Measurements from ENCODE around the gene GGA2. TPM values are rescaled to one million over a fixed set of nuclear protein-coding genes. Genes with fewer than 3 reads are reported as not detected.

The GGA2 gene
- total RNA-seq, 1 donor from 2014 or later = 40.4 TPM

DNA sequence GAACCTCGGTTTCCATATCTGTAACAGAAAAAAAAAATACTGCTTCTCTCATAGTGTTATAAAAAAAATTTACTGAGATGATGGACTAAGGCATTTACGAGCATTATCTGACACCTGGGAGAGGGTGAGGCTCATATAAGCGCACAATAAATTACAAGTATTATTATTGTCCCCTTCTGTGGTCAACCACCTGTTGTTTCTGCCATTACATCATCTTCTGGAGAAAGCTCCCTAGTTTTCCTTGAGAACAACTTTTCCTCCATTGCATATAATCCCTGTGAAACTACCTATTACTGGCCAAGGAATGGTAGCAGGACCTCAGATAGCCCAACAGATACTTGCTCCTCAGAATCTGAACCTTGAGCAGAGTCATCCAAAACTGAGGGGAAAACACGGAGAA lies 11.7 kb upstream of the GGA2 start:
- Mint-ChIP-seq H3K9me3 (ENCODE audit: low read depth) (no peaks in the 10 kb centered on the region), H3K36me3 (ENCODE audit: low read depth) (peaks cover 33% of the 10 kb centered on the region), H3K4me1 (ENCODE audit: low read depth) (peaks cover 3% of the 10 kb centered on the region), H3K27me3 (ENCODE audit: low read depth) (no peaks in the 10 kb centered on the region), H3K4me3 (ENCODE audit: unreplicated experiment) (no peak overlapping the region), H3K27ac (ENCODE audit: unreplicated experiment) (no peak overlapping the region)
- DNase-seq (ENCODE audit: low spot score) = no peak
- TF ChIP-seq, protein P1, sequence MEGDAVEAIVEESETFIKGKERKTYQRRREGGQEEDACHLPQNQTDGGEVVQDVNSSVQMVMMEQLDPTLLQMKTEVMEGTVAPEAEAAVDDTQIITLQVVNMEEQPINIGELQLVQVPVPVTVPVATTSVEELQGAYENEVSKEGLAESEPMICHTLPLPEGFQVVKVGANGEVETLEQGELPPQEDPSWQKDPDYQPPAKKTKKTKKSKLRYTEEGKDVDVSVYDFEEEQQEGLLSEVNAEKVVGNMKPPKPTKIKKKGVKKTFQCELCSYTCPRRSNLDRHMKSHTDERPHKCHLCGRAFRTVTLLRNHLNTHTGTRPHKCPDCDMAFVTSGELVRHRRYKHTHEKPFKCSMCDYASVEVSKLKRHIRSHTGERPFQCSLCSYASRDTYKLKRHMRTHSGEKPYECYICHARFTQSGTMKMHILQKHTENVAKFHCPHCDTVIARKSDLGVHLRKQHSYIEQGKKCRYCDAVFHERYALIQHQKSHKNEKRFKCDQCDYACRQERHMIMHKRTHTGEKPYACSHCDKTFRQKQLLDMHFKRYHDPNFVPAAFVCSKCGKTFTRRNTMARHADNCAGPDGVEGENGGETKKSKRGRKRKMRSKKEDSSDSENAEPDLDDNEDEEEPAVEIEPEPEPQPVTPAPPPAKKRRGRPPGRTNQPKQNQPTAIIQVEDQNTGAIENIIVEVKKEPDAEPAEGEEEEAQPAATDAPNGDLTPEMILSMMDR (IDR thresholded peaks at IDR 0.05) = no peak

DNA sequence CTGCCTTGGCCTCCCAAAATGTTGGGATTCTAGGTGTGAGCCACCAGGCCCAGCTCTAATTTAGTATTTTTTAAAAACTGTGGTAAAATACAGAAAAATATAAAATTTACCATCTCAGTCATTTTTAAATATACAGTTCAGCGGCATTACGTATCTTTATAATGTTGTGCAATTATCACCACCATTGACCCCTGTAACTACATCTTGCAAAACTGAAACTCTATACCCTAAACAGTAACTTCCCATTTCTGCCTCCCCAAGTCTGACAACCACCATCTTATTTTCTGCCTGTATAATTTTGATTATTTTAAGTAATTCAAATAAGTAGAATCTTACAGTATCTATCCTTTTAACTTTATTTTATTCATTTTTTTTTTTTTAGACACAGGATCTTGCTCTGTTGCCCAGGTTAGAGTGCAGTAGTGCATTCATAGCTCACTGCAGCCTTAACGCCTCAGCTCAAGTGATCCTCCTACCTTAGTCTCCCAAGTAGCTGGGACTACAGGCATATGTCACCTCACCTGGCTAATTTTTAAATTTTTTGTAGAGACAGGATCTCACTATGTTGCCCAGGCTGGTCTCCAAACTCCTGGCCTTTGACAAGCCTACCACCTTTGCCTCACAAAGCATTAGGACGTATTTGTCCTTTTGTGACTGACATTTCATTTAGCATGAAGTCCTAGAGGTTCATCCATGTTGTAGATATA lies 10.9 kb upstream of the GGA2 start:
- TF ChIP-seq, protein P1 (IDR thresholded peaks at IDR 0.05) = no peak
- no peak for DNase-seq (ENCODE audit: low spot score)
- Mint-ChIP-seq H3K27ac (ENCODE audit: unreplicated experiment) (no peak overlapping the region), H3K36me3 (ENCODE audit: low read depth) (peaks cover 35% of the 10 kb centered on the region), H3K27me3 (ENCODE audit: low read depth) (no peaks in the 10 kb centered on the region), H3K4me3 (ENCODE audit: unreplicated experiment) (no peak overlapping the region), H3K9me3 (ENCODE audit: low read depth) (no peaks in the 10 kb centered on the region), H3K4me1 (ENCODE audit: low read depth) (peaks cover 3% of the 10 kb centered on the region)

DNA sequence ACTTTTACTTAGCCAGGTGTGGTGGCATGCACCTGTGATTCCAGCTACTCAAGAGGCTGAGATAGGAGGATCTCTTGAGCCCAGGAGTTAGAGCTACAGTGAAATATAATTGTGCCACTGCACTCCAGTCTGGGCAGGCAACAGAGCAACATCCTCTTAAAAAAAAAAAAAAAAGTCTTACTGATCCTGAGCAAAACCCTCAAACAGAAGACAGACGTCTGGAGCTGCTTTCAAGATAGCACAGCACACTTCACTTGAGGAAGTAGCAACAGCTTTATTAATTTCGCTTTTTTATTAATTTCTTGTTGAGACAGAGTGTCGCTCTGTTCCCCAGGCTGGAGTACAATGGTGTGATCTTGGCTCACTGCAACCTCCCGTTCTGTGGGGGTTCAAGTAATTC lies 10.2 kb upstream of the GGA2 start:
- TF ChIP-seq, protein P1 (IDR thresholded peaks at IDR 0.05) = no peak
- Mint-ChIP-seq H3K4me3 (ENCODE audit: unreplicated experiment) (no peak overlapping the region), H3K4me1 (ENCODE audit: low read depth) (peaks cover 3% of the 10 kb centered on the region), H3K27me3 (ENCODE audit: low read depth) (no peaks in the 10 kb centered on the region), H3K9me3 (ENCODE audit: low read depth) (no peaks in the 10 kb centered on the region), H3K36me3 (ENCODE audit: low read depth) (peaks cover 37% of the 10 kb centered on the region), H3K27ac (ENCODE audit: unreplicated experiment) (no peak overlapping the region)
- no peak for DNase-seq (ENCODE audit: low spot score)

DNA sequence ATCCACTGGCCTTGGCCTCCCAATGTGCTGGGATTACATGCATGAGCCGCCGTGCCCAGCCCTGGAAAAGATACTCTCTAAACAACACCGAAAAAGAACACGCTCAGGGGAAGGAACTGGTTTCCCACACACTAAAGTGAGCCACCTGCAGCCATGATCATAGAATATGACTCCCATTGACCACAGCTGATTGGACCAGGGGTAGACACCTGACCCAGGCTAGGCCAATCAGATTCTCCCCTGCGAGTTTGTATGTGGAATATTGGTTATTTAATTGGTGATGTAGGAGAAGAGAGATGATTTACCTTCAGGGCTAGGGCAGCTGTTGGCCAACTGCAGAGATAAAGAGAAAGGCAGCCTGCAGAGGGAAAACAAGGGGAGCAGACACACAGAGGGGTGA lies 9.0 kb upstream of the GGA2 start:
- no peaks in the 10 kb centered on the region for H3K9me3 Mint-ChIP-seq (ENCODE audit: low read depth)
- DNase-seq (ENCODE audit: low spot score) = no peak
- no peaks in the 10 kb centered on the region for H3K27me3 Mint-ChIP-seq (ENCODE audit: low read depth)
- H3K27ac Mint-ChIP-seq (ENCODE audit: unreplicated experiment) = no peak overlapping the region
- no peak overlapping the region for H3K4me3 Mint-ChIP-seq (ENCODE audit: unreplicated experiment)
- TF ChIP-seq, protein P1 (IDR thresholded peaks at IDR 0.05) = no peak
- H3K4me1 Mint-ChIP-seq (ENCODE audit: low read depth) = peaks cover 3% of the 10 kb centered on the region
- peaks cover 32% of the 10 kb centered on the region for H3K36me3 Mint-ChIP-seq (ENCODE audit: low read depth)

DNA sequence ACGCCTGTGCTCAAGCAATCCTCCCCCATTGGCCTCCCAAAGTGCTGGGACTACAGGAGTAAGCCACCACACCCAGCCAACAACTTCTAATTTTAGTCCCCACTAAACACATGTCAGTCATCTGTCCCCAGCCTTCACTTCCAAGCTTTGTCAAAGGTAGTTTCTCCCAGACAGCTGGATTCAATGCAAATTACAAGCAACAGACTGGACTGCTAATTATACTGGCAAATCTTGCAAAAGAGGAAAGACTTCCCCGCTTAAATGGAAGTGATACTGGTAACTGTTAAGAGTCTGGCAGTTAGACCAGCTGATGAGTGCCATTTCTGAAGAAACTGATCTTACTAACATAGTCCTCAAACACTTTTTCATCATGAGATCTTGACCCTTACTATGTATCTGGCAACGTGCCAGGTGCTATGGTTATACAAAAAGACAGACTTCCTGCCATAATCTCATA lies 8.2 kb upstream of the GGA2 start:
- DNase-seq (ENCODE audit: low spot score) = no peak
- Mint-ChIP-seq H3K27me3 (ENCODE audit: low read depth) (no peaks in the 10 kb centered on the region), H3K9me3 (ENCODE audit: low read depth) (no peaks in the 10 kb centered on the region), H3K4me1 (ENCODE audit: low read depth) (peaks cover 3% of the 10 kb centered on the region), H3K4me3 (ENCODE audit: unreplicated experiment) (no peak overlapping the region), H3K36me3 (ENCODE audit: low read depth) (peaks cover 27% of the 10 kb centered on the region), H3K27ac (ENCODE audit: unreplicated experiment) (no peak overlapping the region)
- TF ChIP-seq, protein P1 (IDR thresholded peaks at IDR 0.05) = no peak
